Measurements from ENCODE around the gene ST3GAL4.

DNA sequence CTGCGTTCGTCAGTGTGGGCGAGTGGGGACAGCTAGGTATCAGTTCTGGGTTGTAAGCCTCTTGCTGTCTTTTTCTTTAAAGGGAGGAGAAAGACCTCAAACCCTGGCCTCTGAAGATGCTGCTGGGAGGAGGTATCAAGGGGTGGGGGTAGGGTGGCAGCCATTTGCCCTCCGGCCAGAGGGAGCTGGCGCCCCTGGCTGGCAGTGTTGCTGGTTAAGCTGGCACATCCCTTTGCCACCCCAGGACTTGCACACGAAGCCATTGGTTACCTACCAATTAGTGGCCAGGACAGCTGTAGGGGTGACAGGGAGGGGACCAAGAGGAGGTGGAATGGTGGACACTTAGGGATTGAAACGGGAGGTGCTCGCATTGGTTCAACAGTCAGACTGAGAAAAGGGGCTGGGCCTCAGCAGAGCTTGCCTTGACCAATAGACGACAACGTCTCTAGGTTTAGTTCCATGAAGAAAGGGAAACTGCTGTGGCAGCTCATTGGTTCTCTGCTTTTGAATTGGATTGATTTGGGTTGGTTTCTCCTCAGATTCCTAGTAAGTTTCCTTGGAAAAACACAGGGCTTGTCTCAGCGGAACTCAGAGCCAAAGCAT, 77.9 kb downstream of the ST3GAL4 start:
- TF ChIP-seq POLR2A (IDR thresholded peaks at IDR 0.05; ENCODE audit: low read depth) (no peak), POLR2AphosphoS5 (IDR thresholded peaks at IDR 0.05) (no peak)
- TF ChIP-seq, protein P1, sequence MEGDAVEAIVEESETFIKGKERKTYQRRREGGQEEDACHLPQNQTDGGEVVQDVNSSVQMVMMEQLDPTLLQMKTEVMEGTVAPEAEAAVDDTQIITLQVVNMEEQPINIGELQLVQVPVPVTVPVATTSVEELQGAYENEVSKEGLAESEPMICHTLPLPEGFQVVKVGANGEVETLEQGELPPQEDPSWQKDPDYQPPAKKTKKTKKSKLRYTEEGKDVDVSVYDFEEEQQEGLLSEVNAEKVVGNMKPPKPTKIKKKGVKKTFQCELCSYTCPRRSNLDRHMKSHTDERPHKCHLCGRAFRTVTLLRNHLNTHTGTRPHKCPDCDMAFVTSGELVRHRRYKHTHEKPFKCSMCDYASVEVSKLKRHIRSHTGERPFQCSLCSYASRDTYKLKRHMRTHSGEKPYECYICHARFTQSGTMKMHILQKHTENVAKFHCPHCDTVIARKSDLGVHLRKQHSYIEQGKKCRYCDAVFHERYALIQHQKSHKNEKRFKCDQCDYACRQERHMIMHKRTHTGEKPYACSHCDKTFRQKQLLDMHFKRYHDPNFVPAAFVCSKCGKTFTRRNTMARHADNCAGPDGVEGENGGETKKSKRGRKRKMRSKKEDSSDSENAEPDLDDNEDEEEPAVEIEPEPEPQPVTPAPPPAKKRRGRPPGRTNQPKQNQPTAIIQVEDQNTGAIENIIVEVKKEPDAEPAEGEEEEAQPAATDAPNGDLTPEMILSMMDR (IDR thresholded peaks at IDR 0.05) = no peak
